Astrocyte (in vitro differentiated cells and primary cell): ENCODE results near the gene FSHB. TPM values are rescaled to one million over a fixed set of nuclear protein-coding genes. Genes with fewer than 3 reads are reported as not detected.
"Not testable (repeated sequence)": the region's sequence is repeated elsewhere in the genome, so short reads cannot be mapped to it uniquely, and the experiment has no call there.

Experiments used
- DNase-seq: peaks from one replicate; pipeline ENCODE4 v3.0.0-alpha.2; 2010; ENCODE audit warnings: low read depth
- FAIRE-seq: peaks from 2 replicates; lab custom pipeline; 2011; peaks lifted over from hg19 to GRCh38; lab: Jason Lieb, UNC
- H2AFZ ChIP-seq: 2 replicates; pipeline ENCODE4 v1.6.0; 2012; ENCODE audit warnings: low read depth, low read length, inconsistent platforms
- H3K27ac ChIP-seq: 2 replicates; pipeline ENCODE4 v1.5.1; 2011; ENCODE audit warnings: low read depth, low read length, inconsistent platforms
- H3K27me3 ChIP-seq: 2 replicates; pipeline ENCODE4 v1.6.0; 2011; ENCODE audit warnings: low read length, inconsistent platforms; ENCODE audit not compliant: insufficient read depth
- H3K36me3 ChIP-seq: 2 replicates; pipeline ENCODE4 v1.5.1; 2011; ENCODE audit warnings: low read length, inconsistent platforms; ENCODE audit not compliant: insufficient read depth
- H3K4me1 ChIP-seq: 2 replicates; pipeline ENCODE4 v1.5.1; 2011; ENCODE audit warnings: low read length, inconsistent platforms; ENCODE audit not compliant: insufficient read depth
- H3K4me2 ChIP-seq: 2 replicates; pipeline ENCODE4 v1.6.0; 2012; ENCODE audit warnings: low read length, inconsistent platforms
- H3K4me3 ChIP-seq: 2 replicates; pipeline ENCODE4 v1.5.1; 2011; ENCODE audit warnings: low read depth, mild to moderate bottlenecking, low read length, inconsistent platforms; ENCODE audit not compliant: insufficient read depth
- H3K79me2 ChIP-seq: 2 replicates; pipeline ENCODE4 v1.6.0; 2012; ENCODE audit warnings: mild to moderate bottlenecking, low read length, inconsistent platforms; ENCODE audit not compliant: insufficient read depth
- H3K9ac ChIP-seq: 2 replicates; pipeline ENCODE4 v1.6.0; 2012; ENCODE audit warnings: mild to moderate bottlenecking, low read length, inconsistent platforms
- H3K9me3 ChIP-seq: 2 replicates; pipeline ENCODE4 v1.5.1; 2012; ENCODE audit warnings: low read depth, mild to moderate bottlenecking, low read length, inconsistent platforms; ENCODE audit not compliant: insufficient read depth
- H4K20me1 ChIP-seq: 2 replicates; pipeline ENCODE4 v1.6.0; 2012; ENCODE audit warnings: low read length, inconsistent platforms; ENCODE audit not compliant: insufficient read depth
- H3K27ac Mint-ChIP-seq: one replicate; pipeline ENCODE4 v1.8.0; 2021; ENCODE audit warnings: mild to moderate bottlenecking, mixed read lengths; ENCODE audit not compliant: unreplicated experiment
- H3K27me3 Mint-ChIP-seq: one replicate; pipeline ENCODE4 v1.8.0; 2021; ENCODE audit warnings: low read depth, mixed read lengths; ENCODE audit not compliant: unreplicated experiment
- H3K36me3 Mint-ChIP-seq: one replicate; pipeline ENCODE4 v1.8.0; 2021; ENCODE audit warnings: low read depth, mixed read lengths; ENCODE audit not compliant: unreplicated experiment
- H3K4me1 Mint-ChIP-seq: one replicate; pipeline ENCODE4 v1.8.0; 2021; ENCODE audit warnings: low read depth, mixed read lengths; ENCODE audit not compliant: unreplicated experiment
- H3K4me3 Mint-ChIP-seq: one replicate; pipeline ENCODE4 v1.8.0; 2021; ENCODE audit warnings: mild to moderate bottlenecking, moderate library complexity, mixed read lengths; ENCODE audit not compliant: unreplicated experiment
- H3K9me3 Mint-ChIP-seq: one replicate; pipeline ENCODE4 v1.8.0; 2021; ENCODE audit warnings: mild to moderate bottlenecking, mixed read lengths; ENCODE audit not compliant: unreplicated experiment
- EZH2 ChIP-seq: IDR thresholded peaks from 2 replicates; pipeline ENCODE4 v1.6.1; 2012; ENCODE audit warnings: mild to moderate bottlenecking, low read length, inconsistent platforms; ENCODE audit not compliant: insufficient read depth
- total RNA-seq: library from RNA; stranded (reverse); gene quantifications from 2 replicates; pipeline ENCODE4 v1.2.1, GENCODE V29; 2021
- TF ChIP-seq, protein P1 (sequence below): IDR thresholded peaks from 2 replicates; pipeline ENCODE4 v1.5.1; 2011; ENCODE audit warnings: low read depth, mild to moderate bottlenecking, inconsistent platforms, low read length, moderate library complexity; ENCODE audit not compliant: insufficient read depth

FSHB gene
- total RNA-seq, 1 donor from 2014 or later = not detected

- H3K27ac Mint-ChIP-seq = no peak overlapping the region
- Histone ChIP-seq H4K20me1 (no peaks in the 10 kb centered on the region), H3K9ac (no peak overlapping the region), H3K27me3 (no peaks in the 10 kb centered on the region), H3K36me3 (no peaks in the 10 kb centered on the region), H3K4me2 (no peak overlapping the region), H3K27ac (no peak overlapping the region), H3K4me1 (no peaks in the 10 kb centered on the region), H2AFZ (no peak overlapping the region), H3K4me3 (no peak overlapping the region), H3K9me3 (no peaks in the 10 kb centered on the region), H3K79me2 (no peaks in the 10 kb centered on the region)
- TF ChIP-seq EZH2 = no peak
- TF ChIP-seq, protein P1, sequence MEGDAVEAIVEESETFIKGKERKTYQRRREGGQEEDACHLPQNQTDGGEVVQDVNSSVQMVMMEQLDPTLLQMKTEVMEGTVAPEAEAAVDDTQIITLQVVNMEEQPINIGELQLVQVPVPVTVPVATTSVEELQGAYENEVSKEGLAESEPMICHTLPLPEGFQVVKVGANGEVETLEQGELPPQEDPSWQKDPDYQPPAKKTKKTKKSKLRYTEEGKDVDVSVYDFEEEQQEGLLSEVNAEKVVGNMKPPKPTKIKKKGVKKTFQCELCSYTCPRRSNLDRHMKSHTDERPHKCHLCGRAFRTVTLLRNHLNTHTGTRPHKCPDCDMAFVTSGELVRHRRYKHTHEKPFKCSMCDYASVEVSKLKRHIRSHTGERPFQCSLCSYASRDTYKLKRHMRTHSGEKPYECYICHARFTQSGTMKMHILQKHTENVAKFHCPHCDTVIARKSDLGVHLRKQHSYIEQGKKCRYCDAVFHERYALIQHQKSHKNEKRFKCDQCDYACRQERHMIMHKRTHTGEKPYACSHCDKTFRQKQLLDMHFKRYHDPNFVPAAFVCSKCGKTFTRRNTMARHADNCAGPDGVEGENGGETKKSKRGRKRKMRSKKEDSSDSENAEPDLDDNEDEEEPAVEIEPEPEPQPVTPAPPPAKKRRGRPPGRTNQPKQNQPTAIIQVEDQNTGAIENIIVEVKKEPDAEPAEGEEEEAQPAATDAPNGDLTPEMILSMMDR = no peak
- DNase-seq (no peak), FAIRE-seq (no peak)
- peaks cover 9% of the 10 kb centered on the region for H3K9me3 Mint-ChIP-seq
- no peak overlapping the region for H3K4me3 Mint-ChIP-seq
- H3K36me3 Mint-ChIP-seq = no peaks in the 10 kb centered on the region
- H3K27me3 Mint-ChIP-seq = peaks cover 3% of the 10 kb centered on the region
- H3K4me1 Mint-ChIP-seq = peaks cover 6% of the 10 kb centered on the region
These were observed 31.0 kb downstream of the FSHB start for GRCh38 chr11:30261821-30262220.

DNA sequence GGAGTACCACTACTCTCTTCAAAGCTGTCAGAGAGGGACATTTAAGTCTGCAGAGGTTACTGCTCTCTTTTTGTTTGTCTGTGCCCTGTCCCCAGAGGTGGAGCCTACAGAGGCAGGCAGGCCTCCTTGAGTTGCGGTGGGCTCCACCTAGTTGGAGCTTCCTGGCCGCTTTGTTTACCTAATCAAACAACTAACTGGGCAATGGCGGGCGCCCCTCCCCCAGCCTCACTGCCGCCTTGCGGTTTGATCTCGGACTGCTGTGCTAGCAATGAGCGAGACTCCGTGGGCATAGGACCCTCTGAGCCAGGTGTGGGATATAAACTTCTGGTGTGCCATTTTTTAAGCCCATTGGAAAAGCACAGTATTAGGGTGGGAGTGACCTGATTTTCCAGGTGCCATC lies 37.8 kb downstream of the FSHB start:
- H3K27ac Mint-ChIP-seq, H3K36me3 Mint-ChIP-seq, H3K9me3 ChIP-seq, H3K36me3 ChIP-seq, H3K79me2 ChIP-seq, H3K27me3 Mint-ChIP-seq, H3K4me2 ChIP-seq, H3K4me3 ChIP-seq, H3K9me3 Mint-ChIP-seq, H3K4me3 Mint-ChIP-seq, H3K9ac ChIP-seq, H3K4me1 Mint-ChIP-seq, H4K20me1 ChIP-seq, H3K27me3 ChIP-seq, FAIRE-seq, DNase-seq, H3K4me1 ChIP-seq, H2AFZ ChIP-seq, H3K27ac ChIP-seq: not testable (repeated sequence)

DNA sequence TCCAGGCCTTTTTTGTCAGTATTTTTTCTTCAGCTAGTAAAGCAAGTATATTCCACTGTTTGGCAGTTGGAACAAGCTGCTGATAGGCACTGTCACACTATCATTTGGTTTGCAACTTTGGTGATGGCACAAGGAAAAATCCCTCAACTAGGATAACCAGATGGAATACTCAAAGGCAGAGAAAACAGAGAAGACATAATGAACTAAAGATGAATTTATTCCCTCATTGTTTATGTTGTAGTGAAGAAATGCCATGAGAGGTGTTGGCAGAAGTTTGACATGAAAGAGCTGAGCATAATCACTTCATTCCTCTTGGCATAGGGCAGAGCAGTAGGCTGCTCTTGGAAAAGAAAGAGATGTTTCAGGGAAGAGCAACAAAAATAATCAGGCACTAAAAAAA lies 39.9 kb downstream of the FSHB start:
- Histone ChIP-seq H3K79me2 (no peaks in the 10 kb centered on the region), H3K4me2 (no peak overlapping the region), H4K20me1 (no peaks in the 10 kb centered on the region), H3K9me3 (no peaks in the 10 kb centered on the region), H3K27ac (no peak overlapping the region), H3K36me3 (no peaks in the 10 kb centered on the region), H2AFZ (no peak overlapping the region), H3K4me1 (no peaks in the 10 kb centered on the region), H3K4me3 (no peak overlapping the region), H3K9ac (no peak overlapping the region), H3K27me3 (no peaks in the 10 kb centered on the region)
- FAIRE-seq = no peak
- Mint-ChIP-seq H3K9me3 (peaks cover 3% of the 10 kb centered on the region), H3K4me3 (no peak overlapping the region), H3K27ac (no peak overlapping the region), H3K4me1 (no peaks in the 10 kb centered on the region), H3K27me3 (peaks cover 3% of the 10 kb centered on the region), H3K36me3 (no peaks in the 10 kb centered on the region)
- no peak for DNase-seq
- TF ChIP-seq EZH2 = no peak
- TF ChIP-seq, protein P1 = no peak
